SIG-M5 treated with dmso at 0.1 percent for 504 hours (cell line): ENCODE data around the gene ZPBP2.
"Not testable (repeated sequence)": the region's sequence is repeated elsewhere in the genome, so short reads cannot be mapped to it uniquely, and the experiment has no call there.

Source experiments
- DNase-seq: peaks from one replicate; lab custom pipeline; 2025; ENCODE audit not compliant: unreplicated experiment; lab: John Stamatoyannopoulos, UW

The ZPBP2 gene

GRCh38 chr17:39854909-39855308 lies 13.1 kb upstream of the ZPBP2 start:
- no peak for DNase-seq

- DNase-seq = not testable (repeated sequence)
Observed at GRCh38 chr17:39855911-39856649, 11.9 kb upstream of the ZPBP2 start.

- no peak for DNase-seq
Observed at GRCh38 chr17:39861235-39861634, 6.8 kb upstream of the ZPBP2 start.

GRCh38 chr17:39863244-39863917 lies 4.6 kb upstream of the ZPBP2 start:
- DNase-seq = no peak

GRCh38 chr17:39863918-39864746 lies 3.9 kb upstream of the ZPBP2 start, which contains the start of gene IKZF3:
Gene IKZF3, minus strand, starts transcription at chr17:39864312. Its CDS starts 186 bp downstream, at chr17:39864126.
- no peak for DNase-seq

- DNase-seq = no peak
Observed at GRCh38 chr17:39866013-39866730, 1.8 kb upstream of the ZPBP2 start.

GRCh38 chr17:39867084-39867879 lies 720 bp upstream of the ZPBP2 start:
- DNase-seq = no peak

- DNase-seq = no peak
Observed at GRCh38 chr17:39868554-39868942, 546 bp downstream of the ZPBP2 start.

- no peak for DNase-seq
Observed at GRCh38 chr17:39870776-39871175, 2.8 kb downstream of the ZPBP2 start.

GRCh38 chr17:39871801-39872200 lies 3.8 kb downstream of the ZPBP2 start:
- no peak for DNase-seq

GRCh38 chr17:39872751-39873150 lies 4.7 kb downstream of the ZPBP2 start:
- peak; percentile 23 for DNase-seq

- not testable (repeated sequence) for DNase-seq
Observed at GRCh38 chr17:39886102-39886501, 18.1 kb downstream of the ZPBP2 start.

GRCh38 chr17:39887078-39887477 lies 19.1 kb downstream of the ZPBP2 start:
- no peak for DNase-seq

- no peak for DNase-seq
Observed at GRCh38 chr17:39889200-39889599, 21.2 kb downstream of the ZPBP2 start.

- DNase-seq = peak; percentile 16
Observed at GRCh38 chr17:39894681-39895376, 26.8 kb downstream of the ZPBP2 start.

- DNase-seq = no peak
Observed at GRCh38 chr17:39898088-39898487, 30.1 kb downstream of the ZPBP2 start.

GRCh38 chr17:39899215-39899614 lies 31.2 kb downstream of the ZPBP2 start:
- no peak for DNase-seq

- not testable (repeated sequence) for DNase-seq
Observed at GRCh38 chr17:39902027-39902426, 34.0 kb downstream of the ZPBP2 start.

- DNase-seq = no peak
Observed at GRCh38 chr17:39903158-39903884, 35.3 kb downstream of the ZPBP2 start.
